Smooth muscle cell of trachea (primary cell): ENCODE results near the gene H6PD. TPM values are rescaled to one million over a fixed set of nuclear protein-coding genes. Genes with fewer than 3 reads are reported as not detected.

Experiments
- total RNA-seq: library from RNA; depleted of rRNA; stranded (reverse); fragments of >200 nt; gene quantifications from 2 replicates; pipeline ENCODE4 v1.2.1, GENCODE V29; 2014

Gene H6PD, protein sequence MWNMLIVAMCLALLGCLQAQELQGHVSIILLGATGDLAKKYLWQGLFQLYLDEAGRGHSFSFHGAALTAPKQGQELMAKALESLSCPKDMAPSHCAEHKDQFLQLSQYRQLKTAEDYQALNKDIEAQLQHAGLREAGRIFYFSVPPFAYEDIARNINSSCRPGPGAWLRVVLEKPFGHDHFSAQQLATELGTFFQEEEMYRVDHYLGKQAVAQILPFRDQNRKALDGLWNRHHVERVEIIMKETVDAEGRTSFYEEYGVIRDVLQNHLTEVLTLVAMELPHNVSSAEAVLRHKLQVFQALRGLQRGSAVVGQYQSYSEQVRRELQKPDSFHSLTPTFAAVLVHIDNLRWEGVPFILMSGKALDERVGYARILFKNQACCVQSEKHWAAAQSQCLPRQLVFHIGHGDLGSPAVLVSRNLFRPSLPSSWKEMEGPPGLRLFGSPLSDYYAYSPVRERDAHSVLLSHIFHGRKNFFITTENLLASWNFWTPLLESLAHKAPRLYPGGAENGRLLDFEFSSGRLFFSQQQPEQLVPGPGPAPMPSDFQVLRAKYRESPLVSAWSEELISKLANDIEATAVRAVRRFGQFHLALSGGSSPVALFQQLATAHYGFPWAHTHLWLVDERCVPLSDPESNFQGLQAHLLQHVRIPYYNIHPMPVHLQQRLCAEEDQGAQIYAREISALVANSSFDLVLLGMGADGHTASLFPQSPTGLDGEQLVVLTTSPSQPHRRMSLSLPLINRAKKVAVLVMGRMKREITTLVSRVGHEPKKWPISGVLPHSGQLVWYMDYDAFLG
- total RNA-seq: 52.9 and 54.0 TPM in 2 replicates

DNA sequence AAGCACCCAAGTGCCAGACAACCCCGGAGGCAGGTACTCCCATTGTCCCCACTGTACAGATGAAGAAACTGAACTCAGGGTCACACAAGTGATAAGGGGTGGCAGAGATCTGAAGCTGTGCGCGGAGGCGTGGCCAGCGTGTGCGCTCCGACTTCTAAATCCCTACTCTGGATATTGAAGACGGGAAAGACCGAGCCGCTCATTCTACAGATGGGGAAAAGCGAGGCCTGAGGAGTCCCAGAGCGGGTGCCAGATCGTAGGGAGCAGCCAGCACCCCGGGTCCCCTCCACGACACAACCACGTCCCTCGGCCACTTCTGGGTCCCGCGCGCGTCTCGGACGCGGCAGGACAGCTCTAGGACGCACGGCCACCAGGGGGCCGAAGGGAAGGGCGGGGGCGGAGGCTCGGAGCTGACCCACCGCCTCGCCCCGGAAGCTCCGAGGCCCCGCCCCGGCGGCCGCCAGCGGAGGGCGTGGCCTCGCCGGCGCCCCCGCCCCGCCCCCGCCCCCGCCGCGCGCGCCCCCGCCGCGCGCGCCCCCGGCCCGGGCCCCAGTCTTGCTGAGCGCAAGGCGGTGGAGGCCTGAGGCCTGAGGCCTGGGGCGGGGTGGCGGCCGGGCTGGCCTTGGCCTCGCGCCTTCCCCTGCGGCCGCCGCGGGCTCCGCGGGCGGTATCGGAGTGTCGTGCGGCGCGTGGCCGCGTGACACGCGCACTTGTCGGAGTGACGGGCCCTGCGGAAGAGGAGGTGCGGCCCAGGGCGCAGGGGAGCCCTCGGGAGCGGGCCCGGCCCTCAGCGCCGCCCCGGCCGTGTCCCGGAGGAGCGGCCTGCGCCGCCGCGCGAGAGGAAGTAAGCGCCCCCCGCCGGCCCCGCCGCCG lies at the start of gene H6PD:
TSS of gene H6PD (plus strand) at position 552 of the 873 bp plus-strand sequence. CDS start 10,161 bp downstream, outside the sequence.

DNA sequence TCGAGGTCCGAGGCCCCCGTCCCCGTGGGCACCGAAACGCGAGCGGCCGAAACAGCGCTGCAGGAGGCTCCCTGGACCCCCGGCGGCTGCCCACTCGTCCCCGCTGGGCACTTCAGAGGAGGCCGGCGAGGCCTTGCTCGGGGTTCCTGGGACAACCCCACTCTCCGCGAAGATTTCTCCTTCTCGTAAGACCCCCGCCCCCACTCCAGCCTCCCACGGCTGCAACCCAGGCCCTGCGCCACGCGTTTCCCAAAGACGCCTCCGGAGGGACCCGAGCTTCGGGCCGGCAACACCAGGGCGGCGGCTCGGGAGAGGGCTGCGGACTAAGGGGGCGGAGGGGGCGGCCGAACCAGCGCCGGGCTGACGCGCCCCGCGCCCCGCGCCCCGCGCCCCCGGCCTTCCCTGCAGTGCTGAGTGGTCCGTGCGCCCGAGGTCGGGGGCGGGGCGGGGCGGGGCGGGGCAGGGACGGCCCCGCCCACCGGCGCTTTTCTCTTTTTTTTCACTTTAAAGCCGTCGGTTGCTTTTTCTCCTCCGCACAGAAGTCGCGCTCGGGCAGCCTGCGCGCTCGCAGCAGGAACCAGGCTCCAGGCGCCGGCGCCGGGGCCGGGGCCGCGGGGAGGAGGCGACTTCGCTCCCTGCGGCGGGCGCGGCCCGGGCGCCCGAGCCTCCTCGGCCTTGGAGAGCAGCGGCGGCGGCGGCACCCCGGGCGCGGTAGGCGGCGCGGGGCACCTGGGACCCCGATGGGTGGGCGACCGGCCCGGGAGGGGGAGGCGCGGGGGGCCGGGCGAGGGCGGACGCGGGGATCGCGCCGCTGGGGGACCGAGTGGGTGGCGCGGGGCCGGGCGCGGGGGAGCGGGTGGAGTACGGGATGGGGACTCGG lies 58.0 kb downstream of the H6PD start, which contains the start of gene SPSB1:
TSS of gene SPSB1 (plus strand) at position 534 of the 880 bp plus-strand sequence. CDS start 62,998 bp downstream, outside the sequence.

Other genes with a start within 250 kb of the H6PD start
- gene SLC2A7, start 208.4 kb upstream of the H6PD start, total RNA-seq: not detected in 2 replicates
- 2.0 and 13.2 TPM in 2 replicates for gene SLC2A5, start 165.1 kb upstream of the H6PD start, total RNA-seq
- gene GPR157, start 105.7 kb upstream of the H6PD start, total RNA-seq: 1.9 and 6.8 TPM in 2 replicates
- 20.8 and 57.1 TPM in 2 replicates for gene SPSB1, start 58.1 kb downstream of the H6PD start, total RNA-seq